ENCODE results near the gene UNCX.
"Not testable (repeated sequence)": the region's sequence is repeated elsewhere in the genome, so short reads cannot be mapped to it uniquely, and the experiment has no call there.

UNCX gene

DNA sequence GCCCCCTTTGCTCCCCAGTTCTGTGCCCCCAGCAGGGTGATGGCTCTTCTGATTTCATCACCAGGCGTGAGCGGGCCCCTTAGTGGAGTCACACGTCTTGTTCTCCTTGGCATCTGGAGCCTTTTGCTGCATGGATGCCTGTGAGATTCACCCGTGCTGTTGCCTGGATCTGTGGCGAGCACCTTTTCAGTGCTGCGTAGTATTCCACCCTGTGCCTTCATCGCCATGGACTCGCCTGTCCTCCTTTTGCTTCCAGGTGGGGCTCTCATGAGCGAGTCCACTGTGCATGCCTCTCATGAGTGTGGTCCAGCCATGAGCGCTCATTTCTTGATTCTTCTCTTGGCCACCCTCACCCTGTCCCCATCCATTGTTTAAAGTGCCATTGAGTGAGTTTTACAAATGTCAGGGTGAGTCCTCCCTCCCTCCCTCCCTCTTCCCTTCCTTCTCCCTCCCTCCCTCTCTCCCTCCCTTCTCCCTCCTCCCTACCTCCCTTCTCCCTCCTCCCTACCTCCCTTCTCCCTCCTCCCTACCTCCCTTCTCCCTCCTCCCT, 44.0 kb downstream of the UNCX start:
- no peak for DNase-seq (ENCODE audit: low read depth, low spot score)
- peaks cover 9% of the 10 kb centered on the region for H3K9me3 ChIP-seq (ENCODE audit: insufficient read depth, low read length)
- TF ChIP-seq ZNF274 (IDR thresholded peaks at IDR 0.05; ENCODE audit: low read depth, low read length) (no peak), SUZ12 (IDR thresholded peaks at IDR 0.05; ENCODE audit: extremely low read depth, insufficient read depth, insufficient read length) (no peak), YY1 (IDR thresholded peaks at IDR 0.05; ENCODE audit: insufficient read depth, insufficient read length) (no peak)
- H3K9ac ChIP-seq (ENCODE audit: insufficient read length, low read depth), result no peak overlapping the region
- H3K4me1 ChIP-seq (ENCODE audit: insufficient read depth, insufficient read length), result no peaks in the 10 kb centered on the region
- H3K4me3 ChIP-seq (ENCODE audit: insufficient read length, low read depth), result no peak overlapping the region
- no peaks in the 10 kb centered on the region for H3K36me3 ChIP-seq (ENCODE audit: insufficient read depth, insufficient read length, low read length)
- H3K27me3 ChIP-seq (ENCODE audit: insufficient read depth, insufficient read length), result peaks cover 6% of the 10 kb centered on the region

- Histone ChIP-seq H3K36me3 (ENCODE audit: insufficient read depth, insufficient read length, low read length) (no peaks in the 10 kb centered on the region), H3K27me3 (ENCODE audit: insufficient read depth, insufficient read length) (peaks cover 3% of the 10 kb centered on the region), H3K4me1 (ENCODE audit: insufficient read depth, insufficient read length) (no peaks in the 10 kb centered on the region), H3K9me3 (ENCODE audit: insufficient read depth, low read length) (peaks cover 4% of the 10 kb centered on the region; the same call in 1 of the 2 replicates), H3K9ac (ENCODE audit: insufficient read length, low read depth) (no peak overlapping the region), H3K4me3 (ENCODE audit: insufficient read length, low read depth) (no peak overlapping the region)
- TF ChIP-seq SUZ12 (IDR thresholded peaks at IDR 0.05; ENCODE audit: extremely low read depth, insufficient read depth, insufficient read length) (no peak), YY1 (IDR thresholded peaks at IDR 0.05; ENCODE audit: insufficient read depth, insufficient read length) (no peak), ZNF274 (IDR thresholded peaks at IDR 0.05; ENCODE audit: low read depth, low read length) (no peak)
- no peak for DNase-seq (ENCODE audit: low read depth, low spot score)
Measured at GRCh38 chr7:1278543-1278942, 45.9 kb downstream of the UNCX start.

- peaks cover 2% of the 10 kb centered on the region for H3K4me1 ChIP-seq (ENCODE audit: insufficient read depth, insufficient read length)
Measured at GRCh38 chr7:1279041-1279440, 46.4 kb downstream of the UNCX start.

DNA sequence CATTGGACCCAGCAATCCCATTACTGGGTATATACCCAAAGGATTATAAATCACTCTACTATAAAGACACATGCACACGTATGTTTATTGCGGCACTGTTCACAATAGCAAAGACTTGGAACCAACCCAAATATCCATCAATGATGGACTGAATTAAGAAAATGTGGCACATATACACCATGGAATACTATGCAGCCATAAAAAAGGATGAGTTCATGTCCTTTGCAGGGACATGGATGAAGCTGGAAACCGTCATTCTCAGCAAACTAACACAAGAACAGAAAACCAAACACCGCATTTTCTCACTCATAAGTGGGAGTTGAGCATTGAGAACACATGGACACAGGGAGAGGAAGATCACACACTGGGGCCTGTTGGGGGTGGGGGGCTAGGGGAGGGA, 47.2 kb downstream of the UNCX start:
- H3K27me3 ChIP-seq (ENCODE audit: insufficient read depth, insufficient read length); H3K9me3 ChIP-seq (ENCODE audit: insufficient read depth, low read length); H3K9ac ChIP-seq (ENCODE audit: insufficient read length, low read depth); H3K4me3 ChIP-seq (ENCODE audit: insufficient read length, low read depth); H3K36me3 ChIP-seq (ENCODE audit: insufficient read depth, insufficient read length, low read length); DNase-seq (ENCODE audit: low read depth, low spot score); H3K4me1 ChIP-seq (ENCODE audit: insufficient read depth, insufficient read length): not testable (repeated sequence)

More at GRCh38 chr7:1279041-1279440, 46.4 kb downstream of the UNCX start:
- no peak for TF ChIP-seq ZNF274 (IDR thresholded peaks at IDR 0.05; ENCODE audit: low read depth, low read length)
- no peak for TF ChIP-seq SUZ12 (IDR thresholded peaks at IDR 0.05; ENCODE audit: extremely low read depth, insufficient read depth, insufficient read length)
- no peak for TF ChIP-seq YY1 (IDR thresholded peaks at IDR 0.05; ENCODE audit: insufficient read depth, insufficient read length)
- Histone ChIP-seq H3K4me3 (ENCODE audit: insufficient read length, low read depth) (no peak overlapping the region), H3K36me3 (ENCODE audit: insufficient read depth, insufficient read length, low read length) (no peaks in the 10 kb centered on the region), H3K9ac (ENCODE audit: insufficient read length, low read depth) (no peak overlapping the region), H3K27me3 (ENCODE audit: insufficient read depth, insufficient read length) (peaks cover 3% of the 10 kb centered on the region), H3K9me3 (ENCODE audit: insufficient read depth, low read length) (peaks cover 4% of the 10 kb centered on the region; the same call in 1 of the 2 replicates)
- DNase-seq (ENCODE audit: low read depth, low spot score), result no peak

GRCh38 chr7:1281068-1281467, 48.4 kb downstream of the UNCX start:
- Histone ChIP-seq H3K9me3 (ENCODE audit: insufficient read depth, low read length) (peaks cover 4% of the 10 kb centered on the region; the same call in 1 of the 2 replicates), H3K4me1 (ENCODE audit: insufficient read depth, insufficient read length) (peaks cover 10% of the 10 kb centered on the region), H3K4me3 (ENCODE audit: insufficient read length, low read depth) (no peak overlapping the region), H3K36me3 (ENCODE audit: insufficient read depth, insufficient read length, low read length) (no peaks in the 10 kb centered on the region), H3K27me3 (ENCODE audit: insufficient read depth, insufficient read length) (peaks cover 3% of the 10 kb centered on the region), H3K9ac (ENCODE audit: insufficient read length, low read depth) (no peak overlapping the region)
- no peak for DNase-seq (ENCODE audit: low read depth, low spot score)
- TF ChIP-seq YY1 (IDR thresholded peaks at IDR 0.05; ENCODE audit: insufficient read depth, insufficient read length), result no peak
- no peak for TF ChIP-seq SUZ12 (IDR thresholded peaks at IDR 0.05; ENCODE audit: extremely low read depth, insufficient read depth, insufficient read length)
- TF ChIP-seq ZNF274 (IDR thresholded peaks at IDR 0.05; ENCODE audit: low read depth, low read length), result no peak

DNA sequence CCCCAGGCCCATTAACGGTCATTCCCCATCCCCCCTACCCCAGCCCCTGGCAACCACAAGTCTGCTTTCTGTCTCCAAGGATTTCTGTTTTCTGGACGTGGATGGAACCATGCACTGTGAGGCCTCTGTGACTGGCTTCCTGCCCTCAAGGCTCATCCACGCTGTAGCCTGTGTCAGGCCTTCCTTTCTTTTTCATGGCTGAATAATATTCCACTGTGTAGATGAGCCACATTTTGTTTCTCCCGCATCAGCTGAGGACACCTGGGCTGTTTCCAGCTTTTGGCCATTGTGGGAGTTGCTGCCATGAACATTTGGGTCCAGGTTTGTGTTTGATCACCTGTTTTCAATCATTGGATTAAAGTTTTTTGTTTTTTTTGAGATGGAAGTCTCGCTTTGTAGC, 50.0 kb downstream of the UNCX start:
- Histone ChIP-seq H3K4me1 (ENCODE audit: insufficient read depth, insufficient read length) (peaks cover 10% of the 10 kb centered on the region), H3K4me3 (ENCODE audit: insufficient read length, low read depth) (no peak overlapping the region), H3K27me3 (ENCODE audit: insufficient read depth, insufficient read length) (no peaks in the 10 kb centered on the region), H3K9ac (ENCODE audit: insufficient read length, low read depth) (no peak overlapping the region), H3K36me3 (ENCODE audit: insufficient read depth, insufficient read length, low read length) (no peaks in the 10 kb centered on the region), H3K9me3 (ENCODE audit: insufficient read depth, low read length) (no peaks in the 10 kb centered on the region)
- TF ChIP-seq SUZ12 (IDR thresholded peaks at IDR 0.05; ENCODE audit: extremely low read depth, insufficient read depth, insufficient read length) (no peak), YY1 (IDR thresholded peaks at IDR 0.05; ENCODE audit: insufficient read depth, insufficient read length) (no peak), ZNF274 (IDR thresholded peaks at IDR 0.05; ENCODE audit: low read depth, low read length) (no peak)
- no peak for DNase-seq (ENCODE audit: low read depth, low spot score)

DNA sequence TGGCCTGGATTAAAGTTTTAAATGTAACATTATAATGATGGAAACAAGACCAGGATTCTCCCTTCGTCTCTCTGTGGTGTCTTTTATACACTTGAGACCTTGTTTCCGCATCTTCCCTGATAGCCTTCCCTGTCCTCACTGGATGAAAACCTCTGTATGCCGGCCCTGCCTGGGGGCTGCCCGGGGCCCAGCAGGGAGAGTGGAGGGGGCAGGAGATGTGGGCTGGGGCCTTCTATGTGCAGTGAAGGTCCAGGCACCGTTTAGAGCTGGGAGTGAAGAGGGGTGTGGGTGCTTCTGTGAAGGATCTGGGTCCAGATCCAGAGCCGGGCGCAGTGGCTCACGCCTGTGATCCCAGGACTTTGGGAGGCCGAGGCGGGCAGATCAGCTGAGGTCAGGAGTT, 50.7 kb downstream of the UNCX start:
- no peak for DNase-seq (ENCODE audit: low read depth, low spot score)
- Histone ChIP-seq H3K36me3 (ENCODE audit: insufficient read depth, insufficient read length, low read length) (no peaks in the 10 kb centered on the region), H3K4me1 (ENCODE audit: insufficient read depth, insufficient read length) (peaks cover 12% of the 10 kb centered on the region), H3K27me3 (ENCODE audit: insufficient read depth, insufficient read length) (no peaks in the 10 kb centered on the region), H3K9me3 (ENCODE audit: insufficient read depth, low read length) (no peaks in the 10 kb centered on the region), H3K9ac (ENCODE audit: insufficient read length, low read depth) (no peak overlapping the region), H3K4me3 (ENCODE audit: insufficient read length, low read depth) (no peak overlapping the region)
- TF ChIP-seq YY1 (IDR thresholded peaks at IDR 0.05; ENCODE audit: insufficient read depth, insufficient read length), result no peak
- TF ChIP-seq SUZ12 (IDR thresholded peaks at IDR 0.05; ENCODE audit: extremely low read depth, insufficient read depth, insufficient read length), result no peak
- TF ChIP-seq ZNF274 (IDR thresholded peaks at IDR 0.05; ENCODE audit: low read depth, low read length), result no peak

All from NT2/D1 (cell line).